Activated T-helper 1 cell treated with Interleukin-2 at 50 U/mL for 16 hours (primary cell): ENCODE measurements around the gene POLH.
A peak's percentile ranks its signal among the peaks of the same experiment; 100 is the strongest.

ENCODE experiments used
- DNase-seq: peaks from one replicate; pipeline ENCODE4 v3.0.0-alpha.2; 2020; ENCODE audit warnings: low read depth

The POLH gene

GRCh38 chr6:43606019-43606418, 30.0 kb downstream of the POLH start:
- DNase-seq, result no peak

GRCh38 chr6:43608310-43608763, 32.4 kb downstream of the POLH start:
- DNase-seq, result peak; percentile 17

DNA sequence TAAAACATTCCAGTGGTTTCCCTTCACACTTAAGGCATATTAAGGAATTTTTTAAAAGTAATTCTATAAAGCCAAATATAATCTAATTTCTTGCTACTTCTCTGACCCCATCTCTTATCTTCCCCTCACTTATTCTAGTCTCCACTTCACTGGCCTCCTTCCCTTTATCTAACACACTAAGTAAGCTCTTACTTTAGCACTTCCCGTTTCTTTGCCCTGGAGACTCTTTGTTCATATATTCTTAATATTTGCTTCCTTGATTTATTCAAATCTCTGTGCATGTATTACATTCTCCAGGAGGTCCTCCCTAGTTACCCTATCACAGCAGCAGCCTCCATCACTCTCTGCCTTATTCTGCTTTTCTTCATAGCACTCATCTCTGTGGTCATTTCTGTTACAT, 32.8 kb downstream of the POLH start:
- DNase-seq, result no peak

DNA sequence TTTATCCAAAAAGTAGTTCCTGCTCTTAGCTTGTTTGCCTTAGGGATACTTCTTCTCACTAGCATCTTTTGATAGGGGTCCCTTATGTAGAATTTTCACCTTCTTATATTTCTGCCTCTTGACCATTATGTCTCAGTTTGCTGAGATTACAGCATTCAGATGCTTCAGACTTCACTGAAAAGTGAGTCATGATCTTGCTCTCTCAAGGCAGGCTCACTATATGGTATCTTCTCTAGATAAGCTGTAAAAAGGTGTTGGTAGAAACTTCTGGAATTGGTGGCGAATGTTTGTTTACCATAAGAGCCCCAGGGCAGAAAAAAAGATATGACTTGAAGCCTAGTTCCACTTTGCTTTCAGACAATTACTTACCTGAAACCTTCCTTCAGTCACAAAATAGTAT, 33.4 kb downstream of the POLH start:
- DNase-seq, result no peak

GRCh38 chr6:43610431-43610830, 34.4 kb downstream of the POLH start:
- no peak for DNase-seq

DNA sequence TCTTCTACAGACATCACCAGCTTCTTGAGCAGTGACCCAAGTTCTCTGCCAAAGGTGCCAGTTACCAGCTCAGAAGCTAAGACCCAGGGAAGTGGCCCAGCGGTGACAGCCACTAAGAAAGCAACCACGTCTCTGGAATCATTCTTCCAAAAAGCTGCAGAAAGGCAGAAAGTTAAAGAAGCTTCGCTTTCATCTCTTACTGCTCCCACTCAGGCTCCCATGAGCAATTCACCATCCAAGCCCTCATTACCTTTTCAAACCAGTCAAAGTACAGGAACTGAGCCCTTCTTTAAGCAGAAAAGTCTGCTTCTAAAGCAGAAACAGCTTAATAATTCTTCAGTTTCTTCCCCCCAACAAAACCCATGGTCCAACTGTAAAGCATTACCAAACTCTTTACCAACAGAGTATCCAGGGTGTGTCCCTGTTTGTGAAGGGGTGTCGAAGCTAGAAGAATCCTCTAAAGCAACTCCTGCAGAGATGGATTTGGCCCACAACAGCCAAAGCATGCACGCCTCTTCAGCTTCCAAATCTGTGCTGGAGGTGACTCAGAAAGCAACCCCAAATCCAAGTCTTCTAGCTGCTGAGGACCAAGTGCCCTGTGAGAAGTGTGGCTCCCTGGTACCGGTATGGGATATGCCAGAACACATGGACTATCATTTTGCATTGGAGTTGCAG, 37.9 kb downstream of the POLH start:
- DNase-seq, result no peak

- no peak for DNase-seq
These were observed 38.4 kb downstream of the POLH start for GRCh38 chr6:43614396-43614730.

- no peak for DNase-seq
These were observed 40.9 kb downstream of the POLH start for GRCh38 chr6:43616725-43617472.

- no peak for DNase-seq
These were observed 45.3 kb downstream of the POLH start for GRCh38 chr6:43621078-43621835.

DNA sequence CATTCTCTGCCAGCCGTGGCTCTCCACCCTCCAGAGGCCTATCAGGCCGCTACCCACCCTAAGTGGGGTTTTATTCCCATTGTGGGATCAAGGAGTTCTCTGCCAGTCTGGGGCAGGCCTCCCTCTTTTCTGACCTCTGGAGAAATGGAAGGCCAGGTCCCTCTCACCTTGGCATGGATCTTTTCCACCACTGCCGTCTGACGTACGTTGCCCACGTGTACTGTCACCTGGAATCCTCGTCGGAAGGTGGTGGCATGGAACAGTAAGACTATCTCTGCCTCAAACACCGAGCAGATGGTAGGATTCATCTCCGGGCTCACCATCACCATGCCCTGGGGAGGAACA, 45.8 kb downstream of the POLH start:
- no peak for DNase-seq

- DNase-seq, result no peak
These were observed 46.6 kb downstream of the POLH start for GRCh38 chr6:43622541-43622940.

DNA sequence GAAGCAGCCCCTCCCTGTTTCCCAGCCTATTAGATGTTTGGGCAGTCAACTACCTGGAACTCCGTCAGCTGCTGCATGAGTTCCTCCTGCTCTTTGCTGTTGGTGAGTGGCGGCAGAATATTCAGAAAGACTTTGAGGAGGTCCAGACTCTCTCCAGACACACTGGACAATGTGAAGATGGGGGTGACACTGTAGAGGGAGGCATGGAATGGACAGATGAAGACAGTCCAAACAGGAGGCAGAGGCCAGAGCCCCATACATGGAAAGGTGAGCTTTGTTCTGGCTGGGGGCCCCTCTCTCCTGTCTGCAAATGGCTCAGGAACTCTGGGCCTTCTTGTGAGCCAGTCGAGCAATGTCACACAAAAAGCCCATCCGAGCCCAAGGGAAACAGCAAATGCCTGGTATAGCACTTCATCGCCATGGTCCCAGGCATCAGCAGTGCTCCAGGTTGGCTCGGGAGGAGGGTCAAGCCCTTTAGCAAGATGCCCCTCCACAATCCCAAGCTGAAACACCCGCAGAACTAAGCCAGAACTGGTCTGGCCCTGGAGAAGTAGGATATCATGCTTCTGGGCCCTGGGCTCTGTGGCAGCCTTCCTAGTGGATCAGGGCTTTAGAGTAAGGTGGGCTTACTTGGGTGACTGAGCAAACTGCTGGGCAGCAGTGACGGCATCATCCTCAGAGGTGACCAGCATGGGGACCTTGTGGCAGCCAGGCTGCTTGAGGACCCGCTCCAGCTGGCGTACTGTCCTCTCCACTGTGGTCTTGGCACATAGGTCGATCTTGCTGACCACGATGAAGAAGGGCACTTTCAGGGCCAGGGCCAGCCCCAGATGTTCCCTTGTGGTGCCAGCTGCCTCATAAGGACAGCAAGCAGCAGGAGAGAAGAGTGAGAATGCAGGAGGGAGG, 48.1 kb downstream of the POLH start:
- DNase-seq, result no peak

DNA sequence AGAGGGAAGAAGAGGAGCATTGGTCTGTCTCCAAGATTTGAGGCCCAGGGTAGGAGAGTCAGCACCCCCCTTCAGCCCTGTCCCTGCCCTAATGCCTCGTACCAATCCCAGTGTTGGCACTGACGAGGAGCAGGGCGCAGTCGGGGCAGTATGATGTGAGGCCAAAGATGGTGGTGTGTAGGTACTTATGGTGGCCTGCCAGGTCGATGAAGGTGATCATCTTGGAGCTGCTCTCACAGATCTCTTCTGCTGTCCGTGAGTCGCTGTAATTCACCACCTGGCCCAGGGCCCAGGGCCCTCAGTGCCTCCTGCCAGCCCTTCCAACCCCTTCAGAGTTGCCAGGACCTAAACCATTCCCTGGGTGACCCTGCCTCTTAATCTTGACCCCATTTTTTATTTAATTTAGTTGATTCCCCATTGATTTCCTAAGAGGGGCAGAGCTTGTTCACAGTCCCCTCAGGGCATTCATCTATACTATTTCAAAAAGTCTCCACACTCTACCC, 48.9 kb downstream of the POLH start:
- no peak for DNase-seq

- DNase-seq, result no peak
These were observed 49.5 kb downstream of the POLH start for GRCh38 chr6:43625393-43625992.

GRCh38 chr6:43627008-43627825, 51.2 kb downstream of the POLH start:
- DNase-seq, result no peak

DNA sequence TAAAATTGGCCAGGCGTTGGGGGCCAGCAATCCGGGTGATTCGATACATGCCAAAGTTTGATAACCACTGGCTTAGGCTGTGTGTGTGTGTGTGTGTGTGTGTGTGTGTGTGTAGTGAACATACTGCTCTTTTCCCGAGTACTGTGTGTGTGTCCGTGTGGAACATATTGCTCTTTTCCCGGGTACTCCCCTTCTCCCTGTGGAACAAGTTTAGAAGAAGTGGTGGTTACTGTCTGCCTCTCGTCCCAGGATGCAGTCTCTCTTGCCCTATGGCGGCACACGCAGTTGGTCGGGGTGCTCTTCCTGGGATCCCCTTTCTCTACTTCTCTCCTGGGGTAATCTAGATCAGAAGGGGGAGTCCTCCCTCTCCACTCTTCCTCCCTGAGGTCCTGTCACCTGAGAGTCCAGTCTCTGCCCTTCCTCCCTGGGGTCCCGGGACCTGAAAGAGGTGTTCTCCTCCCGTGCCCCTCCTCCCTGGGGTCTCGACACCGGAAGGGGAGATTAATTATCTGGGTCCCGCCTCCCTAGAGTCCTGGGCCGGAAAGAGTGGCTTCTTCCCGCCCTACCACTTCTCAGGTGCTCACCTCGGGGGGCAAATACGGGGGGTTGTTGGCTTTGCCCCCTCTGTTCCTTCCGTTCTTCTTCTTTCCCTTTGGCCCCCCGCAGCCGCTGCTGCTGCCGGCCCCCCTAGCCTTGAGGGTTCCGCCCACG, 52.6 kb downstream of the POLH start:
- DNase-seq, result peak; percentile 31

DNA sequence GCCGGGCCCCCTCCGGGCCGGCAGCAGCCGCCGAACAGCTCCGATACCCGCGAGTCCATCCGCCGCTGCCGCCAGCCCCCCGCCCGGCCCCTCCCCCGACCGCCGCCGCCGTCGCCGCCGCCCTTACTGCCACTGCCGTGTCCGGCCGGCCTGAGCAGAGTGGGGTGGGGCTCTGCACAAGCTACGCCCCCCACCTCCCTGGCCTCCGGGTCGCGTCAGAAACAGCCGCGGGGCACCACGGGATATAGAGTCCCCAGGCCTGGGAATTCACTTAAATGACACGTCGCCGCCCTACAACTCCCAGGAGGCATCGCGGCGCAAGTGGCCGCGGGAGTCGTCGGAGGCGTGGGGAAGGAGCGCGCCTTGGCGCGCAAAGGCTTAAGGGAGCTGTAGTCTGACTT, 53.1 kb downstream of the POLH start, which contains the start of gene GTPBP2:
GTPBP2 (minus strand) TSS at position 161 of the 401 bp plus-strand sequence; CDS start at position 59, 102 bp downstream.
- DNase-seq, result peak; percentile 91

GRCh38 chr6:43629505-43630300, 53.7 kb downstream of the POLH start:
- DNase-seq, result peak; percentile 70
